ENCODE measurements around the gene HADHA. TPM values are rescaled to one million over a fixed set of nuclear protein-coding genes. Genes with fewer than 3 reads are reported as not detected.
A peak's percentile ranks its signal among the peaks of the same experiment; 100 is the strongest.

The HADHA gene
- total RNA-seq, 1 experiment from 2014 or later: 118 TPM

GRCh38 chr2:26178746-26179436 lies 65.5 kb downstream of the HADHA start (continued):
- TF ChIP-seq ZNF416 (CRISPR knock-in tag; IDR thresholded peaks at IDR 0.05) (peak; percentile 9; the same call in 1 of the 2 replicates), AFF4 (CRISPR knock-in tag; IDR thresholded peaks at IDR 0.05; ENCODE audit: borderline replicate concordance) (0 out of 2 replicates have a peak, but pooled peaks have one; percentile 7), ELF4 (CRISPR knock-in tag; IDR thresholded peaks at IDR 0.05; ENCODE audit: low read depth) (no peak), GABPB1 (CRISPR knock-in tag; IDR thresholded peaks at IDR 0.05) (no peak), HMGXB4 (CRISPR knock-in tag; IDR thresholded peaks at IDR 0.05) (peak; percentile 74; the same call in 1 of the 2 replicates), ZNF317 (CRISPR knock-in tag; IDR thresholded peaks at IDR 0.05; ENCODE audit: borderline replicate concordance, low read depth) (no peak)
- TF ChIP-seq, protein P1, sequence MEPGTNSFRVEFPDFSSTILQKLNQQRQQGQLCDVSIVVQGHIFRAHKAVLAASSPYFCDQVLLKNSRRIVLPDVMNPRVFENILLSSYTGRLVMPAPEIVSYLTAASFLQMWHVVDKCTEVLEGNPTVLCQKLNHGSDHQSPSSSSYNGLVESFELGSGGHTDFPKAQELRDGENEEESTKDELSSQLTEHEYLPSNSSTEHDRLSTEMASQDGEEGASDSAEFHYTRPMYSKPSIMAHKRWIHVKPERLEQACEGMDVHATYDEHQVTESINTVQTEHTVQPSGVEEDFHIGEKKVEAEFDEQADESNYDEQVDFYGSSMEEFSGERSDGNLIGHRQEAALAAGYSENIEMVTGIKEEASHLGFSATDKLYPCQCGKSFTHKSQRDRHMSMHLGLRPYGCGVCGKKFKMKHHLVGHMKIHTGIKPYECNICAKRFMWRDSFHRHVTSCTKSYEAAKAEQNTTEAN (CRISPR knock-in tag; IDR thresholded peaks at IDR 0.05): 0 out of 2 replicates have a peak, but pooled peaks have one; percentile 23

DNA sequence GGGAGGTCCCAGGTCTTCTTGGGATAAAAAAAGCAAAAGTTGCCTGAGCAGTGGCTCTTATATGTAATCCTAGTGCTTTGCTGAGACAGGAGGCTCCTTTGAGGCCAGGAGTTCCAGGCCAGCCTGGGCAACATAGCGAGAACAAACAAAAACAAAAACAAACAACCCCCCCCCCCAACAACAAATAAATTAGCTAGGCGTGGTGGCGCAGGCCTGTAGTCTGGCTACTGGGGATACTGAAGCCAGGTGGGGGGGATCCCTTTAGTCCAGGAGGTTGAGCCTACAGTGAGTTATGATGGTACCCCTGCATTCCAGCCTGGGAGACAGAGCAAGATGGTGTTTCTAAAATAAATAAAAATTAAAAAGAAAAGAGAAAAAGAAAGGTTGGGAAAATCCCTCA lies 66.2 kb downstream of the HADHA start:
- Mint-ChIP-seq H3K36me3 (no peaks in the 10 kb centered on the region), H3K4me3 (peak overlapping the region; percentile 77; the same call in 1 of the 2 replicates), H3K27me3 (ENCODE audit: low read depth) (peaks cover 11% of the 10 kb centered on the region), H3K4me1 (peaks cover 24% of the 10 kb centered on the region), H3K9me3 (no peaks in the 10 kb centered on the region), H3K27ac (no peak overlapping the region)
- ChIA-PET POLR2A (interaction anchor here (0.6 kb wide), 1 partner anchor 619 kb away, joined by 4 read pairs; no protein-coding TSS in a partner anchor), CTCF (no interaction called here)
- TF ChIP-seq MXD4 (CRISPR knock-in tag; IDR thresholded peaks at IDR 0.05; ENCODE audit: borderline replicate concordance): no peak
- no peak for TF ChIP-seq ZNF281 (CRISPR knock-in tag; IDR thresholded peaks at IDR 0.05)
- no peak for TF ChIP-seq NR3C1 (CRISPR knock-in tag; conservative IDR thresholded peaks at IDR 0.05; ENCODE audit: low read depth)
- TF ChIP-seq, protein P2, sequence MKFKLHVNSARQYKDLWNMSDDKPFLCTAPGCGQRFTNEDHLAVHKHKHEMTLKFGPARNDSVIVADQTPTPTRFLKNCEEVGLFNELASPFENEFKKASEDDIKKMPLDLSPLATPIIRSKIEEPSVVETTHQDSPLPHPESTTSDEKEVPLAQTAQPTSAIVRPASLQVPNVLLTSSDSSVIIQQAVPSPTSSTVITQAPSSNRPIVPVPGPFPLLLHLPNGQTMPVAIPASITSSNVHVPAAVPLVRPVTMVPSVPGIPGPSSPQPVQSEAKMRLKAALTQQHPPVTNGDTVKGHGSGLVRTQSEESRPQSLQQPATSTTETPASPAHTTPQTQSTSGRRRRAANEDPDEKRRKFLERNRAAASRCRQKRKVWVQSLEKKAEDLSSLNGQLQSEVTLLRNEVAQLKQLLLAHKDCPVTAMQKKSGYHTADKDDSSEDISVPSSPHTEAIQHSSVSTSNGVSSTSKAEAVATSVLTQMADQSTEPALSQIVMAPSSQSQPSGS (CRISPR knock-in tag; IDR thresholded peaks at IDR 0.05; ENCODE audit: borderline replicate concordance, low read depth): no peak
- TF ChIP-seq OVOL2 (CRISPR knock-in tag; IDR thresholded peaks at IDR 0.05; ENCODE audit: borderline replicate concordance): no peak
- TF ChIP-seq SMAD3 (CRISPR knock-in tag; IDR thresholded peaks at IDR 0.05; ENCODE audit: borderline replicate concordance): no peak
- TF ChIP-seq ATF1 (CRISPR knock-in tag; IDR thresholded peaks at IDR 0.05): no peak
- no peak for TF ChIP-seq CBFB (CRISPR knock-in tag; IDR thresholded peaks at IDR 0.05; ENCODE audit: low read depth)
- ATAC-seq (no peak), DNase-seq (ENCODE audit: low spot score) (no peak)
